Measurements from ENCODE around the gene KLHL6. TPM values are rescaled to one million over a fixed set of nuclear protein-coding genes. Genes with fewer than 3 reads are reported as not detected.
"Not testable (repeated sequence)": the region's sequence is repeated elsewhere in the genome, so short reads cannot be mapped to it uniquely, and the experiment has no call there.

The KLHL6 gene
- total RNA-seq, 1 experiment from 2014 or later: 0.11 TPM

DNA sequence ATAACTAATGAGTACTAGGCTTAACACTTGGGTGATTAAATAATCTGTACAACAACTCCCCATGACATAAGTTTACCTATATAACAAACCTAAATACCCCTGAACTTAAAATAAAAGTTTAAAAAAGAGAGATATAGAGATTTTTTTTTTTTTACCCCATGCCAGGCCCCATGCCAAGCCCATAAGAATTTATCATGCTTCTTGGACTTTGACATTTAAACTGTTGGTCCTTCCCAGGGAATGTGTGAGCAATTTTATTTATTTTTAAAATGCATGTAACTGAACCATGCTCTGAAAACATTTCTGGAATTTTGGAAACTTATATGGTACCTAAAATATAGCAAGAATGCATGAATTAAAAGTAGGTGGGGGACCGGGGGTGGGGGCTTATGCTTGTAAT lies 26.3 kb downstream of the KLHL6 start:
- peaks cover 97% of the 10 kb centered on the region for H3K27me3 Mint-ChIP-seq (ENCODE audit: low read depth)
- DNase-seq (ENCODE audit: low spot score) (no peak), ATAC-seq (no peak)
- H3K4me1 Mint-ChIP-seq: peaks cover 23% of the 10 kb centered on the region
- no peaks in the 10 kb centered on the region for H3K36me3 Mint-ChIP-seq
- TF ChIP-seq, protein P1, sequence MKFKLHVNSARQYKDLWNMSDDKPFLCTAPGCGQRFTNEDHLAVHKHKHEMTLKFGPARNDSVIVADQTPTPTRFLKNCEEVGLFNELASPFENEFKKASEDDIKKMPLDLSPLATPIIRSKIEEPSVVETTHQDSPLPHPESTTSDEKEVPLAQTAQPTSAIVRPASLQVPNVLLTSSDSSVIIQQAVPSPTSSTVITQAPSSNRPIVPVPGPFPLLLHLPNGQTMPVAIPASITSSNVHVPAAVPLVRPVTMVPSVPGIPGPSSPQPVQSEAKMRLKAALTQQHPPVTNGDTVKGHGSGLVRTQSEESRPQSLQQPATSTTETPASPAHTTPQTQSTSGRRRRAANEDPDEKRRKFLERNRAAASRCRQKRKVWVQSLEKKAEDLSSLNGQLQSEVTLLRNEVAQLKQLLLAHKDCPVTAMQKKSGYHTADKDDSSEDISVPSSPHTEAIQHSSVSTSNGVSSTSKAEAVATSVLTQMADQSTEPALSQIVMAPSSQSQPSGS (CRISPR knock-in tag; IDR thresholded peaks at IDR 0.05; ENCODE audit: borderline replicate concordance, low read depth): no peak
- TF ChIP-seq, protein P2, sequence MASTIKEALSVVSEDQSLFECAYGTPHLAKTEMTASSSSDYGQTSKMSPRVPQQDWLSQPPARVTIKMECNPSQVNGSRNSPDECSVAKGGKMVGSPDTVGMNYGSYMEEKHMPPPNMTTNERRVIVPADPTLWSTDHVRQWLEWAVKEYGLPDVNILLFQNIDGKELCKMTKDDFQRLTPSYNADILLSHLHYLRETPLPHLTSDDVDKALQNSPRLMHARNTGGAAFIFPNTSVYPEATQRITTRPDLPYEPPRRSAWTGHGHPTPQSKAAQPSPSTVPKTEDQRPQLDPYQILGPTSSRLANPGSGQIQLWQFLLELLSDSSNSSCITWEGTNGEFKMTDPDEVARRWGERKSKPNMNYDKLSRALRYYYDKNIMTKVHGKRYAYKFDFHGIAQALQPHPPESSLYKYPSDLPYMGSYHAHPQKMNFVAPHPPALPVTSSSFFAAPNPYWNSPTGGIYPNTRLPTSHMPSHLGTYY (CRISPR knock-in tag; IDR thresholded peaks at IDR 0.05): no peak
- TF ChIP-seq ZNF138 (CRISPR knock-in tag; conservative IDR thresholded peaks at IDR 0.05) (no peak), IRF2 (CRISPR knock-in tag; IDR thresholded peaks at IDR 0.05; ENCODE audit: borderline replicate concordance, low read depth) (no peak), TEAD4 (CRISPR knock-in tag; IDR thresholded peaks at IDR 0.05) (no peak), NR3C1 (CRISPR knock-in tag; conservative IDR thresholded peaks at IDR 0.05; ENCODE audit: low read depth) (no peak), NFE2L1 (CRISPR knock-in tag; IDR thresholded peaks at IDR 0.05) (no peak), CREB1 (CRISPR knock-in tag; IDR thresholded peaks at IDR 0.05) (no peak), NR2C2 (CRISPR knock-in tag; IDR thresholded peaks at IDR 0.05) (no peak)
- TF ChIP-seq, protein P3, sequence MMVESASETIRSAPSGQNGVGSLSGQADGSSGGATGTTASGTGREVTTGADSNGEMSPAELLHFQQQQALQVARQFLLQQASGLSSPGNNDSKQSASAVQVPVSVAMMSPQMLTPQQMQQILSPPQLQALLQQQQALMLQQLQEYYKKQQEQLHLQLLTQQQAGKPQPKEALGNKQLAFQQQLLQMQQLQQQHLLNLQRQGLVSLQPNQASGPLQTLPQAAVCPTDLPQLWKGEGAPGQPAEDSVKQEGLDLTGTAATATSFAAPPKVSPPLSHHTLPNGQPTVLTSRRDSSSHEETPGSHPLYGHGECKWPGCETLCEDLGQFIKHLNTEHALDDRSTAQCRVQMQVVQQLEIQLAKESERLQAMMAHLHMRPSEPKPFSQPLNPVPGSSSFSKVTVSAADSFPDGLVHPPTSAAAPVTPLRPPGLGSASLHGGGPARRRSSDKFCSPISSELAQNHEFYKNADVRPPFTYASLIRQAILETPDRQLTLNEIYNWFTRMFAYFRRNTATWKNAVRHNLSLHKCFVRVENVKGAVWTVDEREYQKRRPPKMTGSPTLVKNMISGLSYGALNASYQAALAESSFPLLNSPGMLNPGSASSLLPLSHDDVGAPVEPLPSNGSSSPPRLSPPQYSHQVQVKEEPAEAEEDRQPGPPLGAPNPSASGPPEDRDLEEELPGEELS (CRISPR knock-in tag; IDR thresholded peaks at IDR 0.05): no peak
- H3K4me3 Mint-ChIP-seq: no peak overlapping the region
- H3K27ac Mint-ChIP-seq: no peak overlapping the region
- H3K9me3 Mint-ChIP-seq: peaks cover 10% of the 10 kb centered on the region
- ChIA-PET CTCF (no interaction called here), POLR2A (no interaction called here)

GRCh38 chr3:183528758-183529157 lies 26.7 kb downstream of the KLHL6 start:
- POLR2A ChIA-PET, H3K9me3 Mint-ChIP-seq: not testable (repeated sequence)
- H3K4me1 Mint-ChIP-seq: peaks cover 21% of the 10 kb centered on the region

DNA sequence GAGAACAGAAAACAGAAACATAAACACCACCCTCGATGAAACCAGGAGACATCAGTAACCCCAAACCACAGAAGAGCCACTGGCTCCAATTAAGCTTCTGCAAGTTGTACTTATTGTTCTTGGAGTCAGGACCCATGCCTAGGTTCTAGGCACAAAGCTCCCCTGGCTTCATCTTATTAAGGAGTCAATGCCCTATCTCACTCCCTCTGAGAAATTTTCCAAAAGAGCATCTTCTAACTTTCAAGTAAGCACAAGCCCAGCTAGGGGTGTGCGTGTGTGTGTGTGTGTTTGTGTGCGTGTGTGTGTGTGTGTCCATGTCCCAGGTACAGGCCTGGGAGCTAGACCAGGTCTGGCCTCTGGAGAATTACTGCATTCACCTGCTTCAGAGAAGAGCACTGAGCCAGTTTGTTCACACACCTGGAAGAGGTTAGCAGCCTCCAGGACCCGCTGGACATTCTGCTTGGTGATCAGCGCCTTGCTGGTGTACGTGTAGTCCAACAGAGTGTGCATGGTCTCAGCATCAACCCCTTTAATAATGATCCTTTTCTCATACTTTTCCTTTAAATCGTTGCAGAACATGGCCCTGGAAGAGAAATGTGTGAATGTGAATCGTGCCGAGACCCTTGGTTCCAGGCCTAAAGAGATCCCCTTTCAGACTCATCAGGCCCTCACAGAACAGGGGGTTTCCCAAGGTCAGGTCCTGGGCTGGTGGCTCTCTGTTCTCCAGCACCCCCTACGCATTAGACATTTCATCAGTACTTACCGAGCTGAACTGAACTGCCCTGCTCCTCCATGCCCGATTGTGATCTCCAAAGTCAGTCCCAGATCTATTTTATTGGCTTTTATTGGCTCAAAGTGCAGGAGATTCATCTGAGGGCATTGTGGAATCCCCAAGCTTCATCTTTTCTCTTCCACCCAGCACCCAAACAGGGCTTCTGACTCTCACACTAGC lies 27.8 kb downstream of the KLHL6 start:
- no peak overlapping the region for H3K4me3 Mint-ChIP-seq
- peaks cover 85% of the 10 kb centered on the region for H3K27me3 Mint-ChIP-seq (ENCODE audit: low read depth)
- H3K9me3 Mint-ChIP-seq: peaks cover 10% of the 10 kb centered on the region
- ATAC-seq (no peak), DNase-seq (ENCODE audit: low spot score) (no peak)
- peaks cover 17% of the 10 kb centered on the region for H3K4me1 Mint-ChIP-seq
- ChIA-PET CTCF (no interaction called here), POLR2A (no interaction called here)
- no peak overlapping the region for H3K27ac Mint-ChIP-seq
- H3K36me3 Mint-ChIP-seq: no peaks in the 10 kb centered on the region
- TF ChIP-seq, protein P4, sequence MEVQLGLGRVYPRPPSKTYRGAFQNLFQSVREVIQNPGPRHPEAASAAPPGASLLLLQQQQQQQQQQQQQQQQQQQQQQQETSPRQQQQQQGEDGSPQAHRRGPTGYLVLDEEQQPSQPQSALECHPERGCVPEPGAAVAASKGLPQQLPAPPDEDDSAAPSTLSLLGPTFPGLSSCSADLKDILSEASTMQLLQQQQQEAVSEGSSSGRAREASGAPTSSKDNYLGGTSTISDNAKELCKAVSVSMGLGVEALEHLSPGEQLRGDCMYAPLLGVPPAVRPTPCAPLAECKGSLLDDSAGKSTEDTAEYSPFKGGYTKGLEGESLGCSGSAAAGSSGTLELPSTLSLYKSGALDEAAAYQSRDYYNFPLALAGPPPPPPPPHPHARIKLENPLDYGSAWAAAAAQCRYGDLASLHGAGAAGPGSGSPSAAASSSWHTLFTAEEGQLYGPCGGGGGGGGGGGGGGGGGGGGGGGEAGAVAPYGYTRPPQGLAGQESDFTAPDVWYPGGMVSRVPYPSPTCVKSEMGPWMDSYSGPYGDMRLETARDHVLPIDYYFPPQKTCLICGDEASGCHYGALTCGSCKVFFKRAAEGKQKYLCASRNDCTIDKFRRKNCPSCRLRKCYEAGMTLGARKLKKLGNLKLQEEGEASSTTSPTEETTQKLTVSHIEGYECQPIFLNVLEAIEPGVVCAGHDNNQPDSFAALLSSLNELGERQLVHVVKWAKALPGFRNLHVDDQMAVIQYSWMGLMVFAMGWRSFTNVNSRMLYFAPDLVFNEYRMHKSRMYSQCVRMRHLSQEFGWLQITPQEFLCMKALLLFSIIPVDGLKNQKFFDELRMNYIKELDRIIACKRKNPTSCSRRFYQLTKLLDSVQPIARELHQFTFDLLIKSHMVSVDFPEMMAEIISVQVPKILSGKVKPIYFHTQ (CRISPR knock-in tag; IDR thresholded peaks at IDR 0.05): no peak
- TF ChIP-seq NFYB (CRISPR knock-in tag; conservative IDR thresholded peaks at IDR 0.05; ENCODE audit: low read depth) (no peak), RORB (CRISPR knock-in tag; IDR thresholded peaks at IDR 0.05) (no peak), ZNF423 (CRISPR knock-in tag; IDR thresholded peaks at IDR 0.05) (no peak), IRF1 (CRISPR knock-in tag; IDR thresholded peaks at IDR 0.05) (no peak), KAT7 (CRISPR knock-in tag; IDR thresholded peaks at IDR 0.05; ENCODE audit: borderline replicate concordance) (no peak), ZSCAN18 (CRISPR knock-in tag; IDR thresholded peaks at IDR 0.05) (no peak), MXD4 (CRISPR knock-in tag; IDR thresholded peaks at IDR 0.05; ENCODE audit: borderline replicate concordance) (no peak)
- TF ChIP-seq, protein P5, sequence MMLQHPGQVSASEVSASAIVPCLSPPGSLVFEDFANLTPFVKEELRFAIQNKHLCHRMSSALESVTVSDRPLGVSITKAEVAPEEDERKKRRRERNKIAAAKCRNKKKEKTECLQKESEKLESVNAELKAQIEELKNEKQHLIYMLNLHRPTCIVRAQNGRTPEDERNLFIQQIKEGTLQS (CRISPR knock-in tag; conservative IDR thresholded peaks at IDR 0.05): no peak
- TF ChIP-seq, protein P6, sequence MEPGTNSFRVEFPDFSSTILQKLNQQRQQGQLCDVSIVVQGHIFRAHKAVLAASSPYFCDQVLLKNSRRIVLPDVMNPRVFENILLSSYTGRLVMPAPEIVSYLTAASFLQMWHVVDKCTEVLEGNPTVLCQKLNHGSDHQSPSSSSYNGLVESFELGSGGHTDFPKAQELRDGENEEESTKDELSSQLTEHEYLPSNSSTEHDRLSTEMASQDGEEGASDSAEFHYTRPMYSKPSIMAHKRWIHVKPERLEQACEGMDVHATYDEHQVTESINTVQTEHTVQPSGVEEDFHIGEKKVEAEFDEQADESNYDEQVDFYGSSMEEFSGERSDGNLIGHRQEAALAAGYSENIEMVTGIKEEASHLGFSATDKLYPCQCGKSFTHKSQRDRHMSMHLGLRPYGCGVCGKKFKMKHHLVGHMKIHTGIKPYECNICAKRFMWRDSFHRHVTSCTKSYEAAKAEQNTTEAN (CRISPR knock-in tag; IDR thresholded peaks at IDR 0.05): no peak

More at GRCh38 chr3:183528758-183529157, 26.7 kb downstream of the KLHL6 start:
- ATAC-seq; H3K4me3 Mint-ChIP-seq; CTCF ChIA-PET; DNase-seq (ENCODE audit: low spot score); H3K36me3 Mint-ChIP-seq; H3K27ac Mint-ChIP-seq: not testable (repeated sequence)
- H3K27me3 Mint-ChIP-seq (ENCODE audit: low read depth): peaks cover 96% of the 10 kb centered on the region
